Limb (tissue), 2 donors: ENCODE results near the gene FRS2.

ENCODE experiments used
- DNase-seq, 2 donors: peaks; one replicate each; pipeline ENCODE4 v3.0.0-alpha.2; 2016; ENCODE audit errors: extremely low spot score in 2 of 2

Gene FRS2

DNA sequence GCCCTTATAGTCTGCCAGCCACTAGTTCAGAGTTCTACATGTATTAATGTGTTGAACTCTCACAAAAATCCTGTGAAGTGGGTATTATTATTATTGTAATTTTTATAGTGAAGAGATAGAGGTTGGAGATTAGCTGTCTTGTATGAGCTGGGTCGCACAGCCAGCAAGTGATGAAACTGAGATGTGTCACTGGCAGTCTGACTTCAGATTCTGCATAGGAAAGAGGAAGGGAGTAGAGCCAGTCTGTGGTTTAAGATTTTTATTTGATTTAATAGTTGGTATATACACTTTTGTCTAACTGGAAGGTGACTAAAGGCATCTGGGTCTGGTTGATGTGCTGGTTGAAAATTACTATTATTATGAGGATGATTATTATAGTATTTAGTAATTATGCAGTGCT lies 5.8 kb upstream of the FRS2 start:
- DNase-seq, result no peak

DNA sequence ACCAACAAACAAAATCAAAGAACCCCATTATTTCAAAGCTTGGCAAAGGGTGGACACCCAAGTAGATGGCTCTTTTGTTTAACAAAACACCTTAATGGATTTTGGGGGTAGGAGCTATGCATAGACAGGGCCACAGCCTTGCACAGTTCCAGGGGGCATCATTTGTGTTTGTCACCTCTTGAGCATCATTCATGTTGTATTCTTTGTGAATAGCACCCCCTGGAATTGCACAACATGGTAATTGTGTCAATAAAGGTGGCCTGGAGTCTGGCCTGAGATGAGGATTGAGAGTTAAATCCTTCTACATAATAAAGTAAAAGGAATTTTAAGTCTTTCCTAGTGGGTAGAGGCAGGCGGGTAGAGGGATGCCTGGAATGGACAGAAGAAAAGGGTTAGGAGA lies 3.3 kb upstream of the FRS2 start:
- DNase-seq, result no peak

DNA sequence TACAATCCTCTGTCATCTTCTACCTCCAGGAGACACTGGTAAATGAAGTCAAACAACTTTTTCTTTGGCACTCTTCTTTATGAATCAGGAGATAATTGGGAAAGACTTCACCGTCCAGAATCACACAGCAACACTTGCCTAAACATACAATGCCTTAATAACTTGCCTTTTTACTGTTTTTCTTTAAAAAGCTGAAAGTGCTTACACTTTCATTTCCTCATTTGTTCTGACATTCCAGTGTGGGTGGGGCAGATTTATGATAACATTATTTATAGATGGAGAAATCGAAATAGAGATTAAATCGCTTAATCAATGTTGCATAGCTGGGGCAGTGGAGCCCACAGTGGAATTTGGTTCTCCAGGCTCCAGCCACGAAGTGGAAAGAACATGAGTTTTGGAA lies 2.8 kb upstream of the FRS2 start:
- DNase-seq, result no peak

DNA sequence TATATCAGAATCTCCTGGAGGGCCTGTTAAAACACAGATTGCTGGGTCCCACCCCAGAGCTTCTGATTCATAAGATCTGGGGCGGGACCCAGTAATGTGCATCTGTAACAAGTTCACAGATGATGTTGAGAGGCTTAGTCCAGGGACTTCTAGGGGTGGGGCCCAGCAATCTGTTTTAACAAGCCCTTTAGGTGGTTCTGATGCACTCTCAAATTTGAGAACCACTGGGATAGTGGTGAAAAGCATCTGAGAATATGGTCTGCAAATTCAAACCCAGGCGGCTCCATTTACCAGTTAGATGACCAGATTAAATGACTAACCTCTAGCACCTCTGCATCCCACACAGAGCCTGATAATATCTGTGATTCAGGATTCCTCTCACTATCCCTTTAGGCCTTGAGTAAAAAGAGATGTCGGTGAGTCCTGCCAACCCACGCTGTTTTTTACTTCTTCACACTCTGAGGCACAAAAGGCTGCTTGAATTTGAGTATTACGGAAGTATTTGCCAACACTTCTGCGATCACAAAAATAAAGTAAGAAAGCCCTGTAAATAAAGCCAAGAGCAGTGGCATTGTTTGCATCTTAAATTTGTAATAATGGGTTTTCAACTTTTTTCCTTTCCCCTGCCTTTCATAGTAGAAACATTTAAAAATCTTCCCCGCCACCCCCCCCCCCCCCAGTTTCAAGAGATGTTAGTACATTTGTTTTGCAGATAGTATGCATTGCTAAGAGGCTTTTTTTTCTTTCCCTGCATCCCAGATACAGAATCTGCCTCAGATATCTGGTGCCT lies 1.8 kb upstream of the FRS2 start:
- DNase-seq, result no peak

DNA sequence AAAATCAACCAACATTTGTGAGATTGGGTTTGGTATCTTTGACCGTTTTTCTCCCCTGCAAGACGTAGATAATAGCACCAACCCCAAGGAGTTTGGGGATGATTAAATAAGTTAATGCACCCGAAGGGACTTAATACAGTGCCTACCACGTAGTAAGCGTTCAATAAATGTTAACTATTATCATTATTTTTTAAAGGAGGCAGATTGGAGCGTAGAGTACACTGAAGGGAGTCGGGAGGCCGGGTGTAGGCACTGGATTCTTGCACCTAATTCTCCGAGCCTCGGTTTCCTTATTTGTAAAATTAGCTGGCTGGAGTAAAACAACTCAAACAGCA lies 367 bp upstream of the FRS2 start:
- DNase-seq, result no peak

DNA sequence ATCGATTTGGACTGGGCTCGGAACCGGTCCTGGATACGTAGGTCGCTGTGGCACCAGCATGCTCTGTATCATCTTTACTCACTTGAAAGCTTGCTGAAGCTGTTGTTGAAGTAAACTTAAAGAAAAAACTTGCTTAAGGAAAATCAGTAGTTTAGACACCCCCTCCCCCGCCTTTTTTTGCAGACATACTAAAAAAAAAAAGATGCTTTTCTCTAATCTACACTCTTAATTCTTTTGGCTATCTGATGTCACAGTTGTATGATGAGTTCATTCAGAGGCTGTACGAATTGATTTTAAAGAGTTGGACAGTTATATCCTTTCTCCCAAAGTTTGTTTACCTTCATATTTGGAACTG lies 865 bp downstream of the FRS2 start:
- no peak for DNase-seq

DNA sequence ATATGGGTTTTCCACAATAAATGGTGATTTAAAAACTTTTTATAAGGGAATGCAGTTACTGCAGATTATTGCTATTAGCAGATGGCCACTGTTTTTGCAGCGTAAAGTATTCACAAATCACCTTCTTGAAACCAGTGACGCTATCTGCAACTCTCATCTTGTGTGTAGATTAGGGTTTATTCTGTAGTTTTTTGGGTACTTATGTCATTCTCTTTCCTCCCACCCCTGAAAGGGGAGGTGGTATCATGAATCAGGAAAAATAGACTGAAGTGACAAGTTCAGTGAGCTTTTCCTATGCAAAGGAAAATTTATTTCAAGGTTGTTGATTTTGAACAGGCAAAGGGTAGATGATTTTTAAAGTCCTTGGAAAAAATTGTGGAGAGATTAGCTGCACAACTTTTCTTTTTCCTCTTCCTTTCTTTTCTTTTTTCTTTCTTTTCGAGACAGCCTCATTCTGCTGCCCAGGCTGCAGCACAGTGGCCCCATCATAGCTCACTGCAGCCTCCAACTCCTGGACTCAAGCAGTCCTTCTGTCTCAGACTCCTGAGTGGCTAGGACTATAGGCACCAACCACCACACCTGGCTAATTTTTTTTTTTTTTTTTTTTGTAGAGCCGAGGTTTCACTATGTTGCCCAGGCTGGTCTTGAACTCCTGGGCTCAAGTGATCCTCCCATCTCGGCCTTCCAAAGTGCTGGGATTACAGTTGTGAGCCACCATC lies 1.6 kb downstream of the FRS2 start:
- DNase-seq, result no peak

DNA sequence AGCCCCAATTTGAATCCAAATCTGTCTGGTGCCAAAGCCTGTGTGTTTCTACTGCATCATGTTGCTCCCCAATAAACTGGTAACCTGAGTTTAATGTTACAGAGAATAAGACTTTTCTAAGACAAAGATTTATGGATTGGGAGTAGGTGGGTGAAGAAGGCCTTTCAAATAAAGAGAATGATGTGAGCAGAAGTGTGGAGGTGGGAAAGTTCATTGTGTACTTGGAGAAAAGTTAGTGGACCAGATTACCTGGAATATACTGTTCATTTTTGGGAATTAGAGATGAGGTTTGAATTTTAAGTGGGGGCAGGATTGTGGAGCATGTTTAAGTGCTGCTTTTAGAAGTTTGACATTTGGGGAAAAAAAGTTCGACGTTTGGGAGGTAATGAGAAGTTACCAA lies 3.1 kb downstream of the FRS2 start:
- DNase-seq, result no peak

DNA sequence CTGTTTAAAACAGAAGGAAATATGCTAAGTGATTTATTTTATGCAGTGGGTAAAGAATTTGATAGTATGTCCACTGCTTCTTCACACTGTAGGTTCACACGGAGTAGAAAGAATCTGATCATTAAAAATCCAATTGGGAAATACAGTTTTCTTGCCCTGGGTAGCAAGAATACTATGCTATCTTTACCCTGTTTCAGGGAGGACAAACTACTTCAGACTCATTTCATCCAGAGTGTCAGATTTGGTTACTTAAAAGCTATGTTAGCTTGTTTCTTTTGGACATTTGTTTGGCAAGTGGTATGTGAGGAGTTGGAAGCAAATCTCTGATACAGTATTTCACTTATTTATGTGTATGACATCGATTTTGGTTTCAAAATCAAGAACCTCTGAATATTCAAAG lies 4.3 kb downstream of the FRS2 start:
- no peak for DNase-seq

DNA sequence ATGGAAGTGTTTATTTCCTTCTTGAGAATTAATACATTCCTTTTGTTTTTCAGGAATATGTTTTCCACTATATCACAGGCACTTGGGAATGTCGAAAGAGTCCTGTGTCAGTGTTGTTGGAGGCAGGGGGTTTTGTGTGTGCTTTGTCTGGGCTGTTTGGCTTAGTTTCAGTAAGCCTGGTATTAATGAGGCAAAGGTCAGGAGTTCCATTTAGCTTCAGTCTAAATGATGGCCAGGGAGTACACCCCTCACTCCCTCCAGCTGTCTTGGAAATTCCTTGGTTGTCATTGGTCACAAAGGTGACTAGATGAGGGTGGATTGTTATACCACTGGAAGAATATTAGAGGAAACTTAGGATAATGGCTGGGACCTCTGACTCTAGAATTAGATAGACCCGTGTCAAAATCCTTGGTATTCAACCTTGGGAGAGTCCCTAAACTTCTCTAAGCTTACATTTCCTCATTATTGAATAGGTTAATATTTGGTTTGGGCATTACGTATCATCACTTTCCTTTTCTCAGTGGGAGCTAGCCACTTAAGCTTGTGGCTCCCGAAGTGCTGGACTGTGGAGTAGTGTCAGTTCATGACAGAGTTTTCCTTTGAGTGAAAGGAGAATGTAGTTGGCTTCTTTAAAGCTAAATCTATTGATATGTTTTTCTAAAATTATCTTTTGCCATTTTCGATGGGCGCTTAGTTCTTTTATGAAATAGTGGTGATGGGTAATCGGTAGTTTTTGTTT lies 5.2 kb downstream of the FRS2 start:
- peak in 1 of 2 donors; percentile 30 for DNase-seq

DNA sequence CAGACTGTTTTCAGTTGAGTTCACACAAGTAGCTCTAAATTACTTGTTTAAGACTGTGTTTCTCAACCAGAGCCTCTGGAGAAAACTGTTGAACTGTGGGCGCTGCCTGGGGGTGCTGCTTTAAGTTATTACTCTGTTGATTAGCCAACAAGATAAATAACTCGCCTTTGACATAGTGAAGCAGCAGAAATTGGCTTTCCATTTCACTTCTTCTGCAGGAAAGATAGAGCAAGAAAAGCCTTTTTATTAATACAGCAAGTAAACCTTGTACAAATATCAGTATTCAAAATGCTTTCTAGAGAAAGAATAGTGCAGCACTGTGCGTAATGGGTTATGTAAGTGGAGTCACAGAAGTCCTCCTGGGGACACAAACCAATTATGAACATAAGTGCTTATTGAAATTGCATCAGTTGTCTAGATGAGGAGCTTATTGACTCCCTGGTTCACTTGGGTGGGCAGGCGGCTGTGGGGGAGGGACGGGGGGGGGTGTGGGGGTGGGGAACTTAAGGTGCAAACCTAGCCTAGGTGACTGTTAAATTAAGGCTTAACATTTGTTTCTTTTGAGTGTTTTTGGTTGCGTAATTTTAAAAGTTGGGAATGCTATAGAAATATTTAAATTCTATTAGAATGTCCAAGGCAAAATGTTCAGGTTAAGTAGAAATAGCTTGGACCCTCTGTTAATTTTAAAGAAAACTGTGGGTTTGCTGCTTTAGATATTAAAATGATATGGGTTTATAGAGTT lies 6.3 kb downstream of the FRS2 start:
- no peak for DNase-seq

DNA sequence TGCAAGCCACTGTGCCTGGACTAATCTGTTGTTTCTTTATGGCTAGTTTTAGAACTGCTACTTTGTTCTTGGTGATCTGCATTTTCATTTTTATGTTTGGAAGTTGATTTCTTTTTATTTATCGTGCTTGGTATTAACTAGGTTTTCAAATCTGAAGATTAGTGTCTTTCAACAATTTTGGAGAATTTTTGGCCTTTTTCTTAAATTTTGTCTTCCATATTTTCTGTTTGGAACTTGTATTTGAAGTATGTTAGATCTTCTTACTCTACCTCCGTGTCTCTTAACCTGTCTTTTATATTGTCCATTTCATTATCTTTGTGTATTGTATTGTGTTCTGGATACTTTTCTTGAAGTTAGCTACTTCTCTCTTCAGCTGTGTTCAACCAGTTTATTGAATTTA lies 9.5 kb downstream of the FRS2 start:
- DNase-seq, result no peak

DNA sequence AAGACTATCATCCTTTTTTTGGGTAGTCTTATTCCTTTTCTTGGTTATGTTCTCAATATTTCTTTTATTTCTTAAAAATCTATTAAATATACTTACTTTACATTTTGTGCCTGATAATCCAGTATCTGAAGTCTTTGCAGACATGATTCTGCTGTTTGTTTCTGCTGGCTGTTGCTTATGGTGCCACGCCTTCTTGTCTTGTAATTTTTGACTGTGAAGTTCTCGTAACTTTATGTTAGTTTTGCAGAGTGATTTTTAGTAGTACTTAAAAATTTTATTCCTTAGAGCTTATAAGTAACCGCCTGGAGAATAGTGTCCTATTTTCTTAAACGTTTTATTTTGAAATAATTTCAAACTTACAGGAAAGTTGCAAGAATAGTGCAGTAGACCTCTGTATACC lies 10.5 kb downstream of the FRS2 start:
- no peak for DNase-seq

DNA sequence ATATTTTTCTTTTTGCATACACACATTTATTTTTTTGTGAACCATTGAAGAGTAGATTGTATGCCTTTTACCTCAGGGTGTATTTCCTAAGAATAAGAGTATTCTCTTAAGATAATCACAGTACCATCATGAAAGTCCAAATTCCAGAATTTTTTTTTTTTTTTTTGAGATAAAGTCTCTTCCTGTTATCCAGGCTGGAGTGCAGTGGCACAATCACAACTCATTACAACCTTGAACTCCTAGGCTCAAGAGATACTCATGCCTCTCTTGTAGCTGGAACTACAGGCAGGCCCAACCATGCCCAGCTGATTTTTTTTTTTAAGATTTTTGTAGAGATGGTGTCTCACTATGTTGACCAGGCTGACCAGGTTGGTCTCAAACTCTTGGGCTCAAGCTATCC lies 10.9 kb downstream of the FRS2 start:
- DNase-seq, result no peak

DNA sequence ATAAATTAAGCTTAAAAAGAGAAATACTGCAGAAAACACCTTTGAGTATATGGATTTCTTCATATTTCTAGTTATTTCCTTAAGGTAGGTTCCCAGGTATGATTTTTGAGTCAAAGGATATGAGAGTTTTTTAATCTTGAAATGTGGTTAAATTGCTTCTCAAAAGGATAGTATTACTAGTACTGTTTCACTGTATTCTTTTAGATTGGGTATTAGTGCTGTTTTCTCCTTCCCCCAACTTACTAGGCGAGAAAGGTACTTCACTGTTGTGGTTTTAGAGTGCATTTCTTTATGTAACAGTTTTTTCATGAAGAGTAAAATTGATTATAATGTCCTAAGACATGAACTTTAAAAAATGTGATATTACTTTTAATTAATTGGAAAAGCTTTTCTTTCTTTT lies 13.5 kb downstream of the FRS2 start:
- no peak for DNase-seq

DNA sequence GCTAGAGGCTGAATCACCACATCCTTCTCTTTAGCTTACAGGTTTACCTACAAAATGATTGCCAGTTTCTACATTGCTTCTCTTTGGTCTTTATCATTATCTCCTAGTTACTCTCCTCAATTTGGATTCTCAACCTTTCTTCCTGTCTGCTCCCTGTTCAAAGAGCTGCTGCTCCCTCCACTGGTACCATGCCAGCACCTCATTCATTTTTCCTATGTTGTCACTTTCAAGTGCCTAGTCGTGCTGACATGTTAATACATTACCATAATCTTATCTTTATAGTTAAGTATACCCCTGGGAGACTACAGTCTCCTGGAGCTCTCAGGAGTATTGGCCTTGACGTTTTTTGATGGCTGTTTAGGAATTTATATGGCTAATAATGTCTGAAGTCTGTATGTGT lies 14.2 kb downstream of the FRS2 start:
- no peak for DNase-seq

DNA sequence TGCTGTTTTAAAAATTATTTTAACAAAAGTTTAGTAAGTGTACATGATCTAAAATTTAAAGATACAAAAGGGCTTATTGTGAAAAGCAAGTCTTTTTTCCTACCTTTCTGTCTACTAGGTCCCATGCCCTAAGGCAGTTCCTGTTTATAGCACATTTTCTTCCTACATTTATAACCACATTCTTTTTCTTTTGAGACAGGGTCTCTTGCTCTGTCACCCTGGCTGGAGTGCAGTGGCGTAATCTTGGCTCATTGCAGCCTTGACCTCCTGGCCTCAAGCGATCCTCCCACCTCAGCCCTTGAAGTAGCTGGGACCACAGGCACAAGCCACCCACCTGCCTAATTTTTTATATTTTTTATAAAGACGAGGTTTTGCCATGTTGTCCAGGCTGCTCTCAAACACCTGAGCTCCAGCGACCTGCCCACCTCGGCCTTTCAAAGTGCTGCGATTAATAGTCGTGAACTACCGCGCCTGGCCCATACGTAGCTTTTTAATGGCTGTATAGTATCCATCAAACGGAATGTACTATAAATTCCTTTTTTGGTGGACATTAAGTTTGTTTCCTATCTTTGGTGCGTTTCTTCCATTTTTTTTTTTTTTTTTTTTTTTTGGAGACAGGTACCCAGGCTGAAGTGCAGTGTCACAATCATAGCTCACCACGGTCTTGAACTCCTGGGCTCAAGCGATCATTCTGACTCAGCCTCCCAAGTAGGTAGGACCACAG lies 20.9 kb downstream of the FRS2 start:
- DNase-seq, result no peak

DNA sequence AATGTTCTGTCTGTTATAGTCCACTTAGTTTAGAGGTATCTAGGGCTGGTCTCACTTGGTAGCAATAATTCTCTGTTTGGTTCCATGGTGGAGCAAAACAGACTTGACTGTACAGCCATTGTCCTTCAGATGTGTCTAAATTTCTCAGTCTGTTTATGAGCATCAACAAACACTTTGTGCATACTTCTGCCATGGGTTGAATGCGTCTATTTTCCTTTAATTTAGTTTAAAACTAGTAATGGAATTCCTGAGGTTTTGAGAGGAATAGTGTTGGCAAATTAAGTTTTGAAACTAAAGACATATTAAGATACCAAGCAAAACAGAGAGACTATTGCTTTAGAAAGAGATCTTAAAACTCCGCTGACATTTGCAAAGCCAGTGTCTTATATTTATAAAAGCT lies 22.6 kb downstream of the FRS2 start:
- DNase-seq, result no peak

DNA sequence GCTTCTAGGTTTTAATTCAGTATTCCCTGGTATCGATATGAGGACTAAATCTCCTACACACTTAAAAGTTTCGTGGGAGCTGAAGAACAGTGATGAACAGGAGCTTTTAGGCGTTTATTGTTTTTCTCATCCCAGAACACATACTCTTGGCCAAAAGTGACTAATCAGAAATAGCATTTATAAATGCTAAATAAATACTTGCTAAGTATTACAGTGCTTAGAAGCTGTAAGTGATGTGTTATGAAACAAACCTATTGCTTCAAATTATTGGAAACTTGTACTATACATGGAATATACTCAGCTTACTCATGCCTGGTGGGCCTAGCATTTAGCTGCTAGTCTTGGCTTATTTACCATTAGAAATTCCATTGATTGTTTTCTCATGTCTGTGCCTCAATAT lies 24.9 kb downstream of the FRS2 start:
- DNase-seq, result no peak

DNA sequence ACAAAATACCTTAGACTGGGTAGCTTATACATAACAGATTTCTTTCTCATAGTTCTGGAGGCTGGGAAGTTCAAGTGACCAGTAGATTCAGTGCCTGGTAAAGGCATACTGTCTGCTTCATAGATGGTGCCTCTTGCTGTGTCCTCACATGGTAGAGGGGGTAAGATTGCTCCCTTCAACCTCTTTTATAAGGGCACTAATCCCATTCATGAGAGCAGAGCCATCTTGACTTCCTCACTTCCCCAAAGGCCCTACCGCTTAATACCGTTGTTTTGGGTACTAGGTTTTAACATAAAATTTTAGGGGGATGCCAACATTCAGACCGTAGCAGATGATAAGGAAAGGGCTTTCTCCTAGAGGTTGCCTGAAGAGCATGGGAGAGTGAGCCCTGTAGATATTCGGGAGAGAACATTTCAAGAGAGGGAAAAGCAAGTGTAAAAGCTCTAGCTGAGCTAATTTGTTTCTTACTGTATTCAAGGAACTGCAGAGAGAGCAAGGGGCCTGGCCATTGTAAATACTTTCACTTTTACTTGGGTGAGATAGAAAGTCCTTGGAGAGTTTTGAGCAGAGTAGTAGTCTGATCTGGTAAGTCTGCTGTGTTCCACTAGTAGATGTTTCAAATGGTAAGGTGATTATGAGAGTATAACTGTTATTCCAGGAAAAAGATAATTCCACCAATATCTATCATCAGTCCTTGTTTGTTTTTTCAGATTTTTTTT lies 27.3 kb downstream of the FRS2 start:
- DNase-seq, result no peak

DNA sequence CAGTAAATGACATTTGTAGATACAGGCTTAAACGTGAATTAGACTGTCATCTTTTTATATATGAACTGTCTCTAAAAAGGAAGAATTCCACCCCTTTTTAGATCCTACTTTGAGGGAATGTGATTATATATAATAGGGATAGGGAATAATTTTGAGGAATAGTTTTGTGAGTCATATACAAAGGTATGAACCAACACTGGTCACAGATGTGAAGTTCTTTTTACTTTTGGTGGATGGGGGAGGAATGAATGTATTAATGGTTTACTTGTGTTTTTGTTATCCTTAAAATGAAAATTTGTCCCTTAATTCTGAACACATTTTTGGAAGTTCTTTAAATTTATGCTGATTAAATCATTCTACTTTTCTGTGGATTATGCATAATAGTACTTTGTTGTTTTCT lies 30.4 kb downstream of the FRS2 start:
- DNase-seq, result no peak
